ENCODE data around the gene PIP5KL1.

GRCh38 chr9:127886401-127886972, 44.1 kb downstream of the PIP5KL1 start:
- TF ChIP-seq, protein P1, sequence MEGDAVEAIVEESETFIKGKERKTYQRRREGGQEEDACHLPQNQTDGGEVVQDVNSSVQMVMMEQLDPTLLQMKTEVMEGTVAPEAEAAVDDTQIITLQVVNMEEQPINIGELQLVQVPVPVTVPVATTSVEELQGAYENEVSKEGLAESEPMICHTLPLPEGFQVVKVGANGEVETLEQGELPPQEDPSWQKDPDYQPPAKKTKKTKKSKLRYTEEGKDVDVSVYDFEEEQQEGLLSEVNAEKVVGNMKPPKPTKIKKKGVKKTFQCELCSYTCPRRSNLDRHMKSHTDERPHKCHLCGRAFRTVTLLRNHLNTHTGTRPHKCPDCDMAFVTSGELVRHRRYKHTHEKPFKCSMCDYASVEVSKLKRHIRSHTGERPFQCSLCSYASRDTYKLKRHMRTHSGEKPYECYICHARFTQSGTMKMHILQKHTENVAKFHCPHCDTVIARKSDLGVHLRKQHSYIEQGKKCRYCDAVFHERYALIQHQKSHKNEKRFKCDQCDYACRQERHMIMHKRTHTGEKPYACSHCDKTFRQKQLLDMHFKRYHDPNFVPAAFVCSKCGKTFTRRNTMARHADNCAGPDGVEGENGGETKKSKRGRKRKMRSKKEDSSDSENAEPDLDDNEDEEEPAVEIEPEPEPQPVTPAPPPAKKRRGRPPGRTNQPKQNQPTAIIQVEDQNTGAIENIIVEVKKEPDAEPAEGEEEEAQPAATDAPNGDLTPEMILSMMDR (optimal IDR thresholded peaks at IDR 0.05 in 1 of 3, IDR thresholded peaks at IDR 0.05 in 1 of 3, conservative IDR thresholded peaks at IDR 0.05 in 1 of 3; ENCODE audit: extremely low read depth in 1 of 3, insufficient read depth in 2 of 3, low read length in 3 of 3): no peak
- no peak for TF ChIP-seq EZH2 (IDR thresholded peaks at IDR 0.05; ENCODE audit: low read length)

All from keratinocyte (primary cell).